GM10248 (cell line): ENCODE results near the gene IREB2.
"Not testable (repeated sequence)": the region's sequence is repeated elsewhere in the genome, so short reads cannot be mapped to it uniquely, and the experiment has no call there.

Experiments
- CTCF ChIA-PET: fragments of 300-600 bp; sonication (Branson Sonifier 250); formaldehyde crosslinking; extraction: SDS; loops from one replicate; lab custom pipeline; 2021; ENCODE audit warnings: antibody characterized with exemption; lab: Yijun Ruan, JAX
- POLR2A ChIA-PET: fragments of 350-650 bp; sonication (Branson Sonifier 250); formaldehyde crosslinking; extraction: SDS; loops from one replicate; lab custom pipeline; 2020; ENCODE audit warnings: antibody characterized with exemption; lab: Yijun Ruan, JAX
- DNase-seq: peaks from one replicate; pipeline ENCODE4 v3.0.0; 2012; ENCODE audit errors: extremely low spot score
- CTCF ChIP-seq: IDR thresholded peaks from 2 replicates; pipeline ENCODE4 v1.5.1; 2012; ENCODE audit warnings: mild to moderate bottlenecking, low read depth; ENCODE audit errors: extremely low read depth, missing control alignments, control extremely low read depth

IREB2 gene

GRCh38 chr15:78404125-78404524 lies 33.9 kb upstream of the IREB2 start:
- ChIA-PET POLR2A (no interaction called here), CTCF (no interaction called here)
- TF ChIP-seq CTCF, result no peak
- no peak for DNase-seq

- DNase-seq, POLR2A ChIA-PET: not testable (repeated sequence)
- CTCF ChIA-PET, result interaction anchor here (2.2 kb wide), 1 partner anchor 18 kb away, joined by 6 read pairs; no protein-coding TSS in a partner anchor
Measured at GRCh38 chr15:78404796-78405195, 33.2 kb upstream of the IREB2 start.

- TF ChIP-seq CTCF, result no peak
- ChIA-PET POLR2A (no interaction called here), CTCF (interaction anchor here (1.2 to 2.2 kb wide), 2 partner anchors 17 to 96 kb away, joined by 3 to 6 read pairs; no protein-coding TSS in a partner anchor)
- DNase-seq, result no peak
Measured at GRCh38 chr15:78405336-78405924, 32.6 kb upstream of the IREB2 start.

GRCh38 chr15:78406016-78406585 lies 31.9 kb upstream of the IREB2 start:
- POLR2A ChIA-PET, result no interaction called here
- CTCF ChIA-PET, result interaction anchor here (1.2 to 2.2 kb wide), 2 partner anchors 17 to 96 kb away, joined by 3 to 6 read pairs; no protein-coding TSS in a partner anchor
- no peak for TF ChIP-seq CTCF
- no peak for DNase-seq

GRCh38 chr15:78407608-78408354 lies 30.2 kb upstream of the IREB2 start:
- no peak for TF ChIP-seq CTCF
- ChIA-PET CTCF (interaction anchor here (7.9 kb wide), 1 partner anchor 15 kb away, joined by 57 read pairs; no protein-coding TSS in a partner anchor), POLR2A (no interaction called here)
- DNase-seq, result no peak

GRCh38 chr15:78408355-78408640 lies 29.7 kb upstream of the IREB2 start:
- CTCF ChIA-PET, result interaction anchor here (7.9 kb wide), 1 partner anchor 14 kb away, joined by 57 read pairs; no protein-coding TSS in a partner anchor
- DNase-seq, result no peak
- POLR2A ChIA-PET, result no interaction called here
- no peak for TF ChIP-seq CTCF

- no peak for TF ChIP-seq CTCF
- ChIA-PET CTCF (interaction anchor here (2.0 to 7.9 kb wide), 2 partner anchors 10 to 13 kb away, joined by 9 to 57 read pairs; no protein-coding TSS in a partner anchor), POLR2A (no interaction called here)
- no peak for DNase-seq
Measured at GRCh38 chr15:78408961-78409360, 29.1 kb upstream of the IREB2 start.
